ENCODE results near the gene LRP2BP. TPM values are rescaled to one million over a fixed set of nuclear protein-coding genes. Genes with fewer than 3 reads are reported as not detected.

LRP2BP gene
- total RNA-seq, 2 donors from 2014 or later, result 0.30 to 0.42 TPM

DNA sequence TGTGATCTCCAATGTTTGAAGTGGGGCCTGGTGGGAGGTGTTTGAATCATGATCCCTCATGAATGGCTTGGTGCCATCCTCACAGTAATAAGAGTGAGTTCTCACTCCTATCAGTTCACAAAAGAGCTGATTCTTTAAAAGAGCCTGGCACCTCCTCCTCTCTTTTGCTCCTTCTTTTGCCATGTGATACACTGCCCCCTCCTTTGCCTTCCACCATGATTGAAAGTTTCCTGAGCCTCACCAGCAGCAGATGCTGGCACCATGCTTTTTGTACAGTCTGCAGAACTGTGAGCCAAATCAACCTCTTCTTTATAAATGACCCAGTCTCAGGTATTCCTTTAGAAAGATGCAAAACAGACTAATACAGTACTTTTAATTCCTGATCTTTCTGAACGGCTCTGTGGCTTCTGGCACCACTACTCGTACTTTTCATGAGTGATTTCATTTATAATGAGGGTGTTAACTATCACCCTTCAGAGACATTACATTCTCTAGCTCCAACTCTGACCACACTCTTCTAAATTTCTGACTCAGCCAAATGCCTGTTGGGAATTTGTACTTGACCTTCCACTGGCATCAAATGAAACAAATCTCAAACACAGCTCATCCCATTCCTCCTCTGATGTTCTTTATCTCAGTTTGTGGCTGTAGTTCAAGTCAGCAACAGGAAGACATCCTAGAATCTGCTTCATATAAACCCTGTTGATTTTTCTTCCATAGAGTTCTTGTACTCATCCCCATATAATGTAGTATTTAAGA lies 25.8 kb upstream of the LRP2BP start:
- Histone ChIP-seq H3K36me3 (no peaks in the 10 kb centered on the region), H3K27ac (no peak overlapping the region), H3K4me3 (no peak overlapping the region), H3K4me1 (peaks cover 3% of the 10 kb centered on the region), H3K27me3 (no peaks in the 10 kb centered on the region), H3K9me3 (no peaks in the 10 kb centered on the region), H3K9ac (ENCODE audit: low read depth in 2 of 2, low read length in 2 of 2) (no peak overlapping the region)
- TF ChIP-seq, protein P1, sequence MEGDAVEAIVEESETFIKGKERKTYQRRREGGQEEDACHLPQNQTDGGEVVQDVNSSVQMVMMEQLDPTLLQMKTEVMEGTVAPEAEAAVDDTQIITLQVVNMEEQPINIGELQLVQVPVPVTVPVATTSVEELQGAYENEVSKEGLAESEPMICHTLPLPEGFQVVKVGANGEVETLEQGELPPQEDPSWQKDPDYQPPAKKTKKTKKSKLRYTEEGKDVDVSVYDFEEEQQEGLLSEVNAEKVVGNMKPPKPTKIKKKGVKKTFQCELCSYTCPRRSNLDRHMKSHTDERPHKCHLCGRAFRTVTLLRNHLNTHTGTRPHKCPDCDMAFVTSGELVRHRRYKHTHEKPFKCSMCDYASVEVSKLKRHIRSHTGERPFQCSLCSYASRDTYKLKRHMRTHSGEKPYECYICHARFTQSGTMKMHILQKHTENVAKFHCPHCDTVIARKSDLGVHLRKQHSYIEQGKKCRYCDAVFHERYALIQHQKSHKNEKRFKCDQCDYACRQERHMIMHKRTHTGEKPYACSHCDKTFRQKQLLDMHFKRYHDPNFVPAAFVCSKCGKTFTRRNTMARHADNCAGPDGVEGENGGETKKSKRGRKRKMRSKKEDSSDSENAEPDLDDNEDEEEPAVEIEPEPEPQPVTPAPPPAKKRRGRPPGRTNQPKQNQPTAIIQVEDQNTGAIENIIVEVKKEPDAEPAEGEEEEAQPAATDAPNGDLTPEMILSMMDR (IDR thresholded peaks at IDR 0.05), result no peak
- no peak for DNase-seq
- intact Hi-C loops (cut with DNase I), result no loop called here

DNA sequence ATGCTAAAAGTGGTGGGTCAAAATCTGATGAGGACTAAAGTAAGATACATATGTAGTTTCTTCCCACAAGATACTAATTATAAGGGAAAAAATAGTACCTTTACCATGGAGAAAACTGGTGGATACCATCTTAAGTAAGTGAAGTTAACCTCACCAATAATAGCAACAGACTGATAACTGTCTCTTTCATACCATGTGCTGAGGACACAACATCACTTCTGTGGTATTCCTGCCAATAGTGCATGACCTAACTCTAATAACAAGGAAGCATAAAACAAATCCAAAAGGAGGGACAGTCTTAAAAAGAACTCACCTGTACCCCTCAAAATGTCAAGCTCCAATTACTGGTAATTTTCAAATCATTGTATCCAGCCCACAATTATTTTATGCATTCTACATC lies 21.2 kb upstream of the LRP2BP start:
- Histone ChIP-seq H3K27ac (no peak overlapping the region), H3K36me3 (no peaks in the 10 kb centered on the region)
- intact Hi-C loops (cut with DNase I), result no loop called here

DNA sequence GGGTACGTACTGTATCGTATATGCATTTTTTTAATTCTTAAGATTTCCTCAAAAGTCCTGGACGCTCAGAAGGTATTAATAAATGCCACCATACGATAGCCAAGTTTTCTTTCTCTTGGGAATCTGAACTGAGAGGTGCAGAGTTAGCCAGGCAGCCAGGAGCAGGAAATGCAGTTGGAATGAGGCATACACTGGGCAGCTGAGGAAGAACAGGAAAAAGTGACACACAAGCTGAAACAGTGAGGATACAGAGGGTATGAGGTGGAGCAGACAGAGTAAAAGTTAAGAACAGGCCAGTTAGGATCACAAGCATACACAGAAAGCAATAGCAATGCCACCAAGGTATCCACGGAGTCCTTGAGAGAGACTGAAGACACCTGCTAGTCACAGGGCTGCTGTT lies 16.7 kb upstream of the LRP2BP start:
- DNase-seq, result no peak
- Histone ChIP-seq H3K9ac (ENCODE audit: low read depth in 2 of 2, low read length in 2 of 2) (peak overlapping the region in 1 of 2 donors; percentile 5), H3K4me1 (no peaks in the 10 kb centered on the region), H3K36me3 (no peaks in the 10 kb centered on the region), H3K27me3 (no peaks in the 10 kb centered on the region), H3K9me3 (no peaks in the 10 kb centered on the region), H3K27ac (no peak overlapping the region), H3K4me3 (no peak overlapping the region)
- intact Hi-C loops (cut with DNase I), result no loop called here
- TF ChIP-seq, protein P1 (IDR thresholded peaks at IDR 0.05), result no peak

More for the DNA sequence above, 21.2 kb upstream of the LRP2BP start:
- no peak for DNase-seq
- peaks cover 3% of the 10 kb centered on the region for H3K4me1 ChIP-seq
- no peaks in the 10 kb centered on the region for H3K27me3 ChIP-seq
- H3K9ac ChIP-seq (ENCODE audit: low read depth in 2 of 2, low read length in 2 of 2), result no peak overlapping the region
- TF ChIP-seq, protein P1 (IDR thresholded peaks at IDR 0.05), result no peak
- H3K9me3 ChIP-seq, result no peaks in the 10 kb centered on the region
- H3K4me3 ChIP-seq, result no peak overlapping the region

GRCh38 chr4:185411849-185412248 lies 16.1 kb upstream of the LRP2BP start:
- no peaks in the 10 kb centered on the region for H3K36me3 ChIP-seq
- intact Hi-C loops (cut with DNase I), result no loop called here

GRCh38 chr4:185408432-185408831 lies 12.7 kb upstream of the LRP2BP start:
- Histone ChIP-seq H3K9ac (ENCODE audit: low read depth in 2 of 2, low read length in 2 of 2) (no peak overlapping the region), H3K27me3 (no peaks in the 10 kb centered on the region), H3K36me3 (no peaks in the 10 kb centered on the region), H3K4me1 (no peaks in the 10 kb centered on the region), H3K4me3 (no peak overlapping the region), H3K27ac (no peak overlapping the region), H3K9me3 (no peaks in the 10 kb centered on the region)
- TF ChIP-seq, protein P1 (IDR thresholded peaks at IDR 0.05), result no peak
- intact Hi-C loops (cut with DNase I), result no loop called here
- no peak for DNase-seq

More at GRCh38 chr4:185411849-185412248, 16.1 kb upstream of the LRP2BP start:
- Histone ChIP-seq H3K27me3 (no peaks in the 10 kb centered on the region), H3K27ac (no peak overlapping the region), H3K4me3 (no peak overlapping the region), H3K9me3 (no peaks in the 10 kb centered on the region), H3K9ac (ENCODE audit: low read depth in 2 of 2, low read length in 2 of 2) (no peak overlapping the region), H3K4me1 (no peaks in the 10 kb centered on the region)
- no peak for DNase-seq
- TF ChIP-seq, protein P1 (IDR thresholded peaks at IDR 0.05), result no peak

Data from colonic mucosa (tissue), 4 donors.